OCI-LY1 (cell line): Measurements from ENCODE around the gene DOCK3.

ENCODE experiments used
- H2AFZ ChIP-seq: fragments of 200-600 bp; sonication (generic), shearing (Covaris generic); 2 replicates; pipeline ENCODE4 v1.6.0; 2014; ENCODE audit warnings: antibody characterized with exemption, mild to moderate bottlenecking, low read length
- H3F3A ChIP-seq: fragments of 200-600 bp; sonication (generic), shearing (Covaris generic); 2 replicates; pipeline ENCODE4 v1.6.0; 2014; ENCODE audit warnings: mild to moderate bottlenecking, antibody characterized with exemption, low read length, moderate library complexity; ENCODE audit not compliant: insufficient read depth
- H3K27ac ChIP-seq: fragments of 200-600 bp; sonication (generic); 2 replicates; pipeline ENCODE4 v1.5.1; 2014; ENCODE audit warnings: low read length, mixed run types, mild to moderate bottlenecking, low read depth; ENCODE audit not compliant: poor library complexity, severe bottlenecking
- H3K27me3 ChIP-seq: fragments of 200-600 bp; sonication (generic); 2 replicates; pipeline ENCODE4 v1.6.0; 2014; ENCODE audit warnings: antibody characterized with exemption, mild to moderate bottlenecking, low read length, moderate library complexity; ENCODE audit not compliant: insufficient read depth
- H3K36me3 ChIP-seq: fragments of 200-600 bp; sonication (generic); 2 replicates; pipeline ENCODE4 v1.6.1; 2014; ENCODE audit warnings: mild to moderate bottlenecking, antibody characterized with exemption, low read length, moderate library complexity, mixed read lengths; ENCODE audit not compliant: insufficient read depth
- H3K4me1 ChIP-seq: fragments of 200-600 bp; sonication (generic); 2 replicates; pipeline ENCODE4 v1.5.1; 2014; ENCODE audit warnings: mild to moderate bottlenecking, low read length, moderate library complexity; ENCODE audit not compliant: insufficient read depth, severe bottlenecking
- H3K4me2 ChIP-seq: fragments of 200-600 bp; sonication (generic), shearing (Covaris generic); 2 replicates; pipeline ENCODE4 v1.6.1; 2014; ENCODE audit warnings: low read length
- H3K4me3 ChIP-seq: fragments of 200-600 bp; sonication (generic); 2 replicates; pipeline ENCODE4 v1.5.1; 2014; ENCODE audit warnings: low read length, low read depth, mild to moderate bottlenecking, mixed read lengths; ENCODE audit not compliant: poor library complexity, severe bottlenecking
- H3K79me2 ChIP-seq: fragments of 200-600 bp; shearing (Covaris generic); 2 replicates; pipeline ENCODE4 v1.6.1; 2016; ENCODE audit warnings: mixed run types, low read length, mixed read lengths; ENCODE audit not compliant: insufficient read depth
- H3K9ac ChIP-seq: fragments of 200-600 bp; sonication (generic), shearing (Covaris generic); 2 replicates; pipeline ENCODE4 v1.6.1; 2014; ENCODE audit warnings: mild to moderate bottlenecking, low read length, mixed read lengths
- H3K9me2 ChIP-seq: fragments of 200-600 bp; sonication (generic), shearing (Covaris generic); 2 replicates; pipeline ENCODE4 v1.6.1; 2014; ENCODE audit warnings: low read depth, mild to moderate bottlenecking, low read length, mixed read lengths
- H3K9me3 ChIP-seq: fragments of 200-600 bp; shearing (Covaris generic); 2 replicates; pipeline ENCODE4 v1.6.1; 2014; ENCODE audit warnings: low read length, mixed read lengths
- H4K20me1 ChIP-seq: fragments of 200-600 bp; sonication (generic), shearing (Covaris generic); 2 replicates; pipeline ENCODE4 v1.6.0; 2016; ENCODE audit warnings: mild to moderate bottlenecking, low read length; ENCODE audit not compliant: insufficient read depth
- EZH2 ChIP-seq: fragments of 200-600 bp; sonication (generic), shearing (Covaris generic); IDR thresholded peaks from 2 replicates; pipeline ENCODE4 v1.8.0; 2017; ENCODE audit warnings: borderline replicate concordance, mixed run types, mild to moderate bottlenecking, antibody characterized with exemption, low read length, moderate library complexity, mixed read lengths
- TF ChIP-seq, protein P1 (sequence below): fragments of 200-600 bp; sonication (generic), shearing (Covaris generic); IDR thresholded peaks from 2 replicates; pipeline ENCODE4 v1.5.1; 2017; ENCODE audit warnings: mild to moderate bottlenecking, antibody characterized with exemption, low read length, moderate library complexity, mixed read lengths

DOCK3 gene

DNA sequence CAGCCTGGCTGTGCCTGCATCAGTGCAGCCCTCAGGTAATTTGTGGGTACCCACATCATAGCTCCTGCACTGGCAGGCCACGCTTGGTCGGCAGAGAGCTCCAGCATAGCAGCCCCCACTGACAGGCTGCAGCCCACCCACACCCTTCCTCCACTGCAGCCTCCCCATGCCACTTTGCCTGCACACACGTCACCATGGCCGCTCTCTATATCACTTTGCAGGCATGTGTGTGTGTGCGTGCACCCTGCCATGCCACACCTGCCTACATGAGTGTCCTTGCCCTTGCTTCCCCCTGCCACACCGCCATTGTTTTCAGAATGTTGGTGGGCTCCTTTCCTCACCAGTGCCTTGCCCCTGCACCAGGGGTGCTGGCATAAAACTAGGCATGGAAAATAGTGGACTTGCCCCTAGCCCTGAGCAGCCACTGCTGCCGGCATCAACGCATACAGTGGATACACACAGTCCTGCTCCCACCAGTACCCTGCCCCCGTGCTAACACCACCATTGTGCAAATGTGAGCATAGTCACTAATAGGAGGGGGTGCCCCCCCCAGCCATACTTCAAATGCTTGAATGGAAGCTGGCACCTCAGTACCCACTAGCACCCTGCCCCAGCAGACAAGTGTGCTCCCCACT, 431.6 kb downstream of the DOCK3 start:
- no peak overlapping the region for H3K9ac ChIP-seq
- H3K27ac ChIP-seq, result no peak overlapping the region
- TF ChIP-seq EZH2, result no peak
- TF ChIP-seq, protein P1, sequence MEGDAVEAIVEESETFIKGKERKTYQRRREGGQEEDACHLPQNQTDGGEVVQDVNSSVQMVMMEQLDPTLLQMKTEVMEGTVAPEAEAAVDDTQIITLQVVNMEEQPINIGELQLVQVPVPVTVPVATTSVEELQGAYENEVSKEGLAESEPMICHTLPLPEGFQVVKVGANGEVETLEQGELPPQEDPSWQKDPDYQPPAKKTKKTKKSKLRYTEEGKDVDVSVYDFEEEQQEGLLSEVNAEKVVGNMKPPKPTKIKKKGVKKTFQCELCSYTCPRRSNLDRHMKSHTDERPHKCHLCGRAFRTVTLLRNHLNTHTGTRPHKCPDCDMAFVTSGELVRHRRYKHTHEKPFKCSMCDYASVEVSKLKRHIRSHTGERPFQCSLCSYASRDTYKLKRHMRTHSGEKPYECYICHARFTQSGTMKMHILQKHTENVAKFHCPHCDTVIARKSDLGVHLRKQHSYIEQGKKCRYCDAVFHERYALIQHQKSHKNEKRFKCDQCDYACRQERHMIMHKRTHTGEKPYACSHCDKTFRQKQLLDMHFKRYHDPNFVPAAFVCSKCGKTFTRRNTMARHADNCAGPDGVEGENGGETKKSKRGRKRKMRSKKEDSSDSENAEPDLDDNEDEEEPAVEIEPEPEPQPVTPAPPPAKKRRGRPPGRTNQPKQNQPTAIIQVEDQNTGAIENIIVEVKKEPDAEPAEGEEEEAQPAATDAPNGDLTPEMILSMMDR, result no peak
- no peaks in the 10 kb centered on the region for H3K4me1 ChIP-seq
- H3K4me3 ChIP-seq, result no peak overlapping the region
- no peaks in the 10 kb centered on the region for H3F3A ChIP-seq
- H3K27me3 ChIP-seq, result no peaks in the 10 kb centered on the region
- H3K36me3 ChIP-seq, result no peaks in the 10 kb centered on the region
- H4K20me1 ChIP-seq, result no peaks in the 10 kb centered on the region
- H3K79me2 ChIP-seq, result no peaks in the 10 kb centered on the region
- H2AFZ ChIP-seq, result no peak overlapping the region
- no peak overlapping the region for H3K4me2 ChIP-seq
- H3K9me3 ChIP-seq, result no peaks in the 10 kb centered on the region
- no peaks in the 10 kb centered on the region for H3K9me2 ChIP-seq

DNA sequence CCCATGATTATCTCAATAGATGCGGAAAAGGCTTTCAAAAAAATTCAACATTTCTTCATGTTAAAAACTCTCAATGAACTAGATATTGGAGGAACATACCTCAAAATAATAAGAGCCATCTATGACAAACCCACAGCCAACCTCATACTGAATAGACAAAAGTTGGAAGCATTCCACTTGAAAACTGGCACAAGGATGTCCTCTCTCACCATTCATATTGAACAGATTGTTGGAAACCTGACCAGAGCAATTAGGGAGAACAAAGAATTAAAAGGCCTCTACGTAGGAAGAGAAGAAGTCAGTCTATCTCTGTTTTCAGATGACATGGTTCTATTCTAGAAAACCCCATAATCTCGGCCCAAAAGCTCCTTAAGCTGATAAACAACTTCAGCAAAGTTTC, 435.9 kb downstream of the DOCK3 start:
- Histone ChIP-seq H4K20me1 (no peaks in the 10 kb centered on the region), H3K79me2 (no peaks in the 10 kb centered on the region), H3K9me3 (no peaks in the 10 kb centered on the region), H2AFZ (no peak overlapping the region), H3K9me2 (no peaks in the 10 kb centered on the region), H3K27me3 (no peaks in the 10 kb centered on the region), H3K36me3 (no peaks in the 10 kb centered on the region), H3K9ac (no peak overlapping the region), H3K4me3 (no peak overlapping the region), H3F3A (no peaks in the 10 kb centered on the region), H3K4me2 (no peak overlapping the region), H3K27ac (no peak overlapping the region), H3K4me1 (no peaks in the 10 kb centered on the region)
- TF ChIP-seq EZH2, result no peak
- TF ChIP-seq, protein P1, result no peak

DNA sequence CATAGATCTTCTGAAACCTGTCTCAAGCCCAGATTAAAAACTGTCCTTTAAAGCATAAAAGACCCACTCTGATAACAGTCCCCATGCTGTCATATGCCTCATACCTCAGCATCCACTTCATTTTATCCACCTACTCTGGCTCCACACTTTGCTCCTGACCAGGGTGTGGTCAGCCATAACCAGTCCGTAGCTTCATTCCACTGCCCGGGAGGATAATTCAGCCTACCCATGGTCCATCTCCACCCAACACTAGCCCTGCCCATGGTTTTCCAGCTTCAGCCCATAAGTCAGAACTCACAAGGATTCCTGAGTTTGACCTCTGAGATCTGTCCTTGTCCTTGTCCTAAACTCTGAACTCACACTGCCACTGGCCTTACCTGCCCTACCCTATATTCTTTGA, 448.2 kb downstream of the DOCK3 start:
- Histone ChIP-seq H3K79me2 (no peaks in the 10 kb centered on the region), H3K4me3 (no peak overlapping the region), H3K9me2 (no peaks in the 10 kb centered on the region), H2AFZ (no peak overlapping the region), H3K9me3 (no peaks in the 10 kb centered on the region), H3F3A (no peaks in the 10 kb centered on the region), H3K27ac (no peak overlapping the region), H3K9ac (no peak overlapping the region), H3K4me2 (no peak overlapping the region), H3K36me3 (no peaks in the 10 kb centered on the region), H3K4me1 (no peaks in the 10 kb centered on the region), H4K20me1 (no peaks in the 10 kb centered on the region), H3K27me3 (no peaks in the 10 kb centered on the region)
- TF ChIP-seq EZH2, result no peak
- TF ChIP-seq, protein P1, result no peak
